Breast epithelium (tissue), 4 donors: Measurements from ENCODE around the gene ARMH1. TPM values are rescaled to one million over a fixed set of nuclear protein-coding genes. Genes with fewer than 3 reads are reported as not detected.
"Not testable (repeated sequence)": the region's sequence is repeated elsewhere in the genome, so short reads cannot be mapped to it uniquely, and the experiment has no call there.

Experiments used
- DNase-seq, 2 donors: peaks; one replicate each; pipeline ENCODE4 v3.0.0-alpha.2; 2019; ENCODE audit warnings: low spot score in 2 of 2
- H3K27ac ChIP-seq, 2 donors: fragments of 200-600 bp; sonication (generic) in 1 of 2; one replicate each; pipeline ENCODE4 v1.5.1; 2016 to 2019; ENCODE audit warnings: mild to moderate bottlenecking in 1 of 2
- H3K27me3 ChIP-seq, 2 donors: fragments of 200-600 bp; sonication (generic) in 1 of 2; one replicate each; pipeline versions ENCODE4 v1.5.1 to v1.6.0; 2017 to 2019; ENCODE audit warnings: control low read depth in 1 of 2, mild to moderate bottlenecking in 1 of 2
- H3K36me3 ChIP-seq: fragments of 200-600 bp; one replicate; pipeline ENCODE4 v1.5.1; 2019
- H3K4me1 ChIP-seq, 2 donors: fragments of 200-600 bp; sonication (generic); one replicate each; pipeline ENCODE4 v1.5.1; 2016 to 2019; ENCODE audit warnings: control low read depth in 1 of 2
- H3K4me3 ChIP-seq, 3 donors: fragments of 200-600 bp; sonication (generic); 1 replicate in 2 of 3; 2 replicates in 1 of 3; pipeline ENCODE4 v1.5.1; 2016 to 2019; ENCODE audit warnings: mild to moderate bottlenecking in 3 of 3, moderate library complexity in 2 of 3
- H3K9me3 ChIP-seq, 2 donors: fragments of 200-600 bp; sonication (generic) in 1 of 2; one replicate each; pipeline ENCODE4 v1.5.1; 2016 to 2019; ENCODE audit warnings: control low read depth in 1 of 2
- CTCF ChIP-seq, 3 donors: fragments of 450-650 bp; IDR thresholded peaks; one replicate each; pipeline ENCODE4 v1.5.1; 2016 to 2017; ENCODE audit warnings: antibody characterized with exemption in 3 of 3, mild to moderate bottlenecking in 3 of 3, moderate library complexity in 3 of 3
- POLR2A ChIP-seq: fragments of 450-650 bp; IDR thresholded peaks from one replicate; pipeline ENCODE4 v1.6.1; 2016; ENCODE audit warnings: antibody characterized with exemption, mild to moderate bottlenecking, moderate library complexity
- POLR2AphosphoS5 ChIP-seq, 3 donors: sonication (generic); formaldehyde crosslinking; IDR thresholded peaks; one replicate each; pipeline ENCODE4 v1.6.1; 2017; ENCODE audit warnings: antibody characterized with exemption in 3 of 3
- intact Hi-C: fragments of 100-400 bp; cut with DNase I; formaldehyde crosslinking; loops from one replicate; pipeline ENCODE4 v1.15.1; 2023; ENCODE audit warnings: low total_unique reads
- total RNA-seq, 3 donors: library from RNA; depleted of rRNA; stranded (reverse); fragments of >200 nt; gene quantifications; one replicate each; pipeline ENCODE4 v1.1.0, GENCODE V29; 2016

The ARMH1 gene
- total RNA-seq, 3 donors from 2014 or later, result 1.8 to 3.8 (median 2.9) TPM

GRCh38 chr1:44660176-44660575, 14.3 kb upstream of the ARMH1 start:
- H3K27ac ChIP-seq, result no peak overlapping the region
- DNase-seq, result peak; percentile 35 to 62
- H3K4me1 ChIP-seq, result no peaks in the 10 kb centered on the region
- TF ChIP-seq POLR2A, result no peak
- no peak for TF ChIP-seq CTCF (IDR thresholded peaks at IDR 0.05)
- TF ChIP-seq POLR2AphosphoS5 (IDR thresholded peaks at IDR 0.05), result no peak
- no peak overlapping the region for H3K4me3 ChIP-seq
- H3K9me3 ChIP-seq, result no peaks in the 10 kb centered on the region
- intact Hi-C loops, result loop anchor here (5.0 kb wide), 1 partner anchor 1873 kb away; no protein-coding TSS in a partner anchor
- H3K27me3 ChIP-seq, result no peaks in the 10 kb centered on the region
- H3K36me3 ChIP-seq, result no peaks in the 10 kb centered on the region

GRCh38 chr1:44661781-44662682, 12.5 kb upstream of the ARMH1 start:
- DNase-seq, result no peak
- TF ChIP-seq CTCF (IDR thresholded peaks at IDR 0.05) (no peak), POLR2A (no peak), POLR2AphosphoS5 (IDR thresholded peaks at IDR 0.05) (no peak)
- no peak overlapping the region for H3K4me3 ChIP-seq
- intact Hi-C loops, result loop anchor here (5.0 kb wide), 1 partner anchor 1875 kb away; no protein-coding TSS in a partner anchor
- no peaks in the 10 kb centered on the region for H3K27me3 ChIP-seq
- H3K27ac ChIP-seq, result no peak overlapping the region
- H3K4me1 ChIP-seq, result no peaks in the 10 kb centered on the region
- H3K9me3 ChIP-seq, result no peaks in the 10 kb centered on the region
- no peaks in the 10 kb centered on the region for H3K36me3 ChIP-seq

GRCh38 chr1:44662683-44663030, 11.9 kb upstream of the ARMH1 start:
- no peaks in the 10 kb centered on the region for H3K27me3 ChIP-seq
- H3K4me3 ChIP-seq, result no peak overlapping the region
- H3K36me3 ChIP-seq, result no peaks in the 10 kb centered on the region
- intact Hi-C loops, result loop anchor here (5.0 kb wide), 1 partner anchor 1875 kb away; no protein-coding TSS in a partner anchor
- no peaks in the 10 kb centered on the region for H3K9me3 ChIP-seq
- no peak for TF ChIP-seq CTCF (IDR thresholded peaks at IDR 0.05)
- no peak for TF ChIP-seq POLR2A
- TF ChIP-seq POLR2AphosphoS5 (IDR thresholded peaks at IDR 0.05), result no peak
- H3K27ac ChIP-seq, result no peak overlapping the region
- no peaks in the 10 kb centered on the region for H3K4me1 ChIP-seq
- DNase-seq, result no peak

- no peak overlapping the region for H3K27ac ChIP-seq
- H3K9me3 ChIP-seq, result no peaks in the 10 kb centered on the region
- no peaks in the 10 kb centered on the region for H3K27me3 ChIP-seq
- no peaks in the 10 kb centered on the region for H3K4me1 ChIP-seq
- intact Hi-C loops, result loop anchor here (5.0 kb wide), 1 partner anchor 1876 kb away; no protein-coding TSS in a partner anchor
- no peak for DNase-seq
- H3K36me3 ChIP-seq, result no peaks in the 10 kb centered on the region
- no peak overlapping the region for H3K4me3 ChIP-seq
- TF ChIP-seq CTCF (IDR thresholded peaks at IDR 0.05) (no peak), POLR2AphosphoS5 (IDR thresholded peaks at IDR 0.05) (no peak), POLR2A (no peak)
Observed at GRCh38 chr1:44663417-44663816, 11.1 kb upstream of the ARMH1 start.

- Histone ChIP-seq H3K4me3 (no peak overlapping the region), H3K27ac (no peak overlapping the region), H3K27me3 (no peaks in the 10 kb centered on the region), H3K36me3 (no peaks in the 10 kb centered on the region), H3K4me1 (no peaks in the 10 kb centered on the region), H3K9me3 (no peaks in the 10 kb centered on the region)
- intact Hi-C loops, result loop anchor here (5.0 kb wide), 1 partner anchor 1878 kb away; no protein-coding TSS in a partner anchor
- no peak for DNase-seq
- TF ChIP-seq CTCF (IDR thresholded peaks at IDR 0.05) (no peak), POLR2A (no peak), POLR2AphosphoS5 (IDR thresholded peaks at IDR 0.05) (no peak)
Observed at GRCh38 chr1:44664730-44665370, 9.7 kb upstream of the ARMH1 start.

- H3K9me3 ChIP-seq, H3K27ac ChIP-seq, H3K36me3 ChIP-seq, H3K4me3 ChIP-seq, DNase-seq, H3K27me3 ChIP-seq, H3K4me1 ChIP-seq, intact Hi-C loops: not testable (repeated sequence)
Observed at GRCh38 chr1:44666719-44667118, 7.8 kb upstream of the ARMH1 start.
